ENCODE results near the gene REX1BD. TPM values are rescaled to one million over a fixed set of nuclear protein-coding genes. Genes with fewer than 3 reads are reported as not detected.
A peak's percentile ranks its signal among the peaks of the same experiment; 100 is the strongest.

The REX1BD gene
- total RNA-seq, 1 donor from 2014 or later: 26.1 TPM

GRCh38 chr19:18542941-18543813 lies 45.4 kb upstream of the REX1BD start, which contains the start of gene FKBP8:
FKBP8 (minus strand) TSS chr19:18543573; CDS start chr19:18541970, 1,603 bp downstream.
- peak; percentile 64 for DNase-seq (ENCODE audit: low read depth)
- Histone ChIP-seq H3K36me3 (ENCODE audit: control insufficient read depth, insufficient read depth, low read length) (peaks cover 13% of the 10 kb centered on the region), H3K27me3 (ENCODE audit: control insufficient read depth, insufficient read depth, low read length) (no peaks in the 10 kb centered on the region), H3K4me3 (ENCODE audit: low read depth, low read length) (peak within 1 kb of the TSS; percentile 77)
- no peak for FAIRE-seq
- TF ChIP-seq CTCF (IDR thresholded peaks at IDR 0.05; ENCODE audit: insufficient read depth, low read length, severe bottlenecking): no peak

GRCh38 chr19:18543814-18544475 lies 44.7 kb upstream of the REX1BD start:
- H3K36me3 ChIP-seq (ENCODE audit: control insufficient read depth, insufficient read depth, low read length): peaks cover 10% of the 10 kb centered on the region
- peak overlapping the region; percentile 77 for H3K4me3 ChIP-seq (ENCODE audit: low read depth, low read length)
- DNase-seq (ENCODE audit: low read depth) (peak; percentile 79), FAIRE-seq (no peak)
- TF ChIP-seq CTCF (IDR thresholded peaks at IDR 0.05; ENCODE audit: insufficient read depth, low read length, severe bottlenecking): peak; percentile 21
- H3K27me3 ChIP-seq (ENCODE audit: control insufficient read depth, insufficient read depth, low read length): no peaks in the 10 kb centered on the region

- FAIRE-seq (no peak), DNase-seq (ENCODE audit: low read depth) (no peak)
- Histone ChIP-seq H3K36me3 (ENCODE audit: control insufficient read depth, insufficient read depth, low read length) (no peaks in the 10 kb centered on the region), H3K27me3 (ENCODE audit: control insufficient read depth, insufficient read depth, low read length) (no peaks in the 10 kb centered on the region), H3K4me3 (ENCODE audit: low read depth, low read length) (no peak overlapping the region)
- no peak for TF ChIP-seq CTCF (IDR thresholded peaks at IDR 0.05; ENCODE audit: insufficient read depth, low read length, severe bottlenecking)
Observed at GRCh38 chr19:18551631-18552030, 37.0 kb upstream of the REX1BD start.

- FAIRE-seq (no peak), DNase-seq (ENCODE audit: low read depth) (peak; percentile 97)
- H3K27me3 ChIP-seq (ENCODE audit: control insufficient read depth, insufficient read depth, low read length): no peaks in the 10 kb centered on the region
- peaks cover 5% of the 10 kb centered on the region for H3K36me3 ChIP-seq (ENCODE audit: control insufficient read depth, insufficient read depth, low read length)
- peak within 1 kb of the TSS; percentile 97 for H3K4me3 ChIP-seq (ENCODE audit: low read depth, low read length)
- no peak for TF ChIP-seq CTCF (IDR thresholded peaks at IDR 0.05; ENCODE audit: insufficient read depth, low read length, severe bottlenecking)
Observed at GRCh38 chr19:18557411-18558201, 31.0 kb upstream of the REX1BD start, which contains the start of gene KXD1. KXD1 (plus strand) TSS chr19:18557870; CDS start chr19:18562057, 4,187 bp downstream.

GRCh38 chr19:18558202-18558555 lies 30.4 kb upstream of the REX1BD start:
- FAIRE-seq (no peak), DNase-seq (ENCODE audit: low read depth) (no peak)
- no peak for TF ChIP-seq CTCF (IDR thresholded peaks at IDR 0.05; ENCODE audit: insufficient read depth, low read length, severe bottlenecking)
- Histone ChIP-seq H3K4me3 (ENCODE audit: low read depth, low read length) (peak overlapping the region; percentile 97), H3K27me3 (ENCODE audit: control insufficient read depth, insufficient read depth, low read length) (no peaks in the 10 kb centered on the region), H3K36me3 (ENCODE audit: control insufficient read depth, insufficient read depth, low read length) (peaks cover 9% of the 10 kb centered on the region)
